GM11168 (cell line): Measurements from ENCODE around the gene MEF2D.

Source experiments
- in situ Hi-C: fragments of 300-500 bp; cut with MboI; formaldehyde crosslinking; loops from one replicate; pipeline ENCODE4 v1.12.0; 2022; ENCODE audit warnings: low sequenced_read_pairs; ENCODE audit not compliant: unreplicated experiment

MEF2D gene

DNA sequence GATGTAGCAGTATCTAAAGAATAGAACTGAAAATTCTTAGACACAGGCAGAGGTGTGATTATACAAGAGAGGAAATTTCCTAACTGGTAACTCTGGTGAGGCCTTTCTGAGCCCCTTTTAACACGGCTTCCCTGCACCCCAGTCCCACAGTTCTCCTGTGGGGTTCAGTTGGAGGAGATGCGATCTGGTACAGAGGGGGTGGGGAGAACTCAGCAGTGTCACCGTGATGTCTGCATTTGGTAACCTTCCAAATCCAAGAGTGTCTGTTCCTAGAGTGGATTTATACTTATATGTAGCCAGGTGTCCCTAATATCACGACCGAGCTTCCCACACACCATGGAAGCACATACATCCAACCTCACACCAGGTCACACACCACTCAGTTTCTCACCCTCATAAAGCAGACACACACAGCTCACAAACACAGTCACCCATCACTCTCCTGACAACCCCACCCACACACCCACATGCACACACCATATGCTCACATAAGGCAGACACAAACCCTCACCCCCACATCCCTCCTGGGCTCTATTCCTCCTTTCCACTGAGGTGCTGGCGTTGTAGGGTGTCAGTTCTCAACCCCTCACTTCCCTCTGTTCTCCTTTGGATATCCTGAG is 83.1 kb downstream of the MEF2D start:
- in situ Hi-C loops, result no loop called here

DNA sequence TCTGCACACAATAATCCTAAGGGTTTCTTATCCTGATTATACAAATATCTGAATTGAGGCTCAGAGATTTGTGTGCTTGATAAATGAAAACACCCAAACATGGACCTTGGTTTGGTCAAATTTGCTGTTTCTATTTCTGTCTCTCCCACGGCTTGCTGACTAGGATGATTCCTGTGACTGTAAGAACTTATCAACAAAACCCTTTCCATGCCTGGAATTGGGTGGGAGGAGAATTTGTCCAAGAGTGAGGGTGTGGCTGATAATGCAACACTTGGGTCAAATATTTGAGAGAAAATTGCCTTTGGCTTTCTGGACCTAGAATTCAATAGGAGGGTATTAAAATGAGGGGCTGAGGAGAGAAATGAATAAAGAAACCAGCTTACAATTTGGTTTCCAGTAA is 83.6 kb downstream of the MEF2D start:
- in situ Hi-C loops, result no loop called here

DNA sequence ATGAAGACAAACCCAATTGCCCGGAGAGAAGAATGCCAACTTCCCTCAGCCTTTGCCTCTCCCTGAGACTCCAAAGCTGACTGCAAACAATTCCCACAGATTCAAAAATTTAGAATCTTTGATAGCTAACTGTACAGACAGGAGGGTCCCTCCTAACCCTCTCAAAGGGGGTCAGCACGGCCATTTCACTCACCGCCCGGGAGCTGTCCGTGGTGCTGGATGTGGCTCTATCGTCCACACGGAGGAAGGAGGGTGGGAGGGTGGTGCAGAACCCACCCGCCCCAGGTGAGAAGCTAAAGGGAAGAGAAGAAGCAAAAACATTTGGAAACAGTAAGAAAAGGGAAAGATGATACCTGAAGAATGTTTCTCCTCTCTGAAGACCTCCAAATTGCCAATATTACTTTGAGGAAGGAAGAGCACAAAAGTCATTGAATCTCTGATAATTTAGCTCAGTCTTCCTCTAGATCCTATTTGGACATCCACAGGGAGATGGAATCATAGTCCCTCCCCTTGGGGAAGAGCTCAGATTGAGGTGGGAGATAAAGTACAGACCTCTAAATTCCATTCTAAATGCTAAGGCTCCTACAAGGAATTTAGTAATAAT is 86.0 kb downstream of the MEF2D start:
- in situ Hi-C loops, result no loop called here
